HEK293T (cell line): ENCODE results near the gene PLCB4.

Source experiments
- CTCF ChIA-PET: fragments of 350-600 bp; formaldehyde crosslinking; extraction: SDS; loops from one replicate; lab custom pipeline; 2021; ENCODE audit warnings: antibody characterized with exemption, inconsistent platforms; lab: Yijun Ruan, JAX
- POLR2A ChIA-PET: fragments of 350-600 bp; formaldehyde crosslinking; extraction: SDS; loops from one replicate; lab custom pipeline; 2020; ENCODE audit warnings: antibody characterized with exemption, inconsistent platforms; lab: Yijun Ruan, JAX
- DNase-seq: peaks from one replicate; pipeline ENCODE4 v3.0.0; 2012; ENCODE audit warnings: mixed read lengths; ENCODE audit errors: extremely low spot score
- ARNT ChIP-seq: fragments of 450-650 bp; IDR thresholded peaks from 2 replicates; pipeline ENCODE4 v1.6.1; 2017; ENCODE audit warnings: mild to moderate bottlenecking
- BHLHE40 ChIP-seq: fragments of 450-650 bp; IDR thresholded peaks from 2 replicates; pipeline ENCODE4 v1.6.1; 2016; ENCODE audit warnings: mild to moderate bottlenecking, moderate library complexity, borderline replicate concordance
- CTBP1 ChIP-seq: fragments of 450-650 bp; IDR thresholded peaks from 2 replicates; pipeline ENCODE4 v1.6.1; 2016; ENCODE audit warnings: borderline replicate concordance
- ELF4 ChIP-seq: fragments of 450-650 bp; IDR thresholded peaks from 2 replicates; pipeline ENCODE4 v1.6.1; 2017; ENCODE audit warnings: antibody characterized with exemption
- FOXA1 ChIP-seq: fragments of 450-650 bp; IDR thresholded peaks from 2 replicates; pipeline ENCODE4 v1.6.1; 2016; ENCODE audit warnings: mild to moderate bottlenecking
- FOXK2 ChIP-seq: fragments of 450-650 bp; IDR thresholded peaks from 2 replicates; pipeline ENCODE4 v1.6.1; 2016; ENCODE audit warnings: mild to moderate bottlenecking
- FOXM1 ChIP-seq: fragments of 450-650 bp; IDR thresholded peaks from 2 replicates; pipeline ENCODE4 v1.6.1; 2017; ENCODE audit warnings: mild to moderate bottlenecking, borderline replicate concordance
- HDGF ChIP-seq: fragments of 450-650 bp; IDR thresholded peaks from 2 replicates; pipeline ENCODE4 v1.6.1; 2017; ENCODE audit warnings: antibody characterized with exemption, borderline replicate concordance
- L3MBTL2 ChIP-seq: fragments of 450-650 bp; conservative IDR thresholded peaks from 2 replicates; pipeline ENCODE4 v1.6.1; 2016; ENCODE audit warnings: mild to moderate bottlenecking
- LEF1 ChIP-seq: fragments of 450-650 bp; IDR thresholded peaks from 2 replicates; pipeline ENCODE4 v1.6.1; 2017; ENCODE audit warnings: mild to moderate bottlenecking, borderline replicate concordance
- NFRKB ChIP-seq: fragments of 450-650 bp; IDR thresholded peaks from 2 replicates; pipeline ENCODE4 v1.6.1; 2016; ENCODE audit warnings: mild to moderate bottlenecking, moderate library complexity
- PKNOX1 ChIP-seq: fragments of 450-650 bp; IDR thresholded peaks from 2 replicates; pipeline ENCODE4 v1.6.1; 2016
- SP1 ChIP-seq: fragments of 450-650 bp; IDR thresholded peaks from 2 replicates; pipeline ENCODE4 v1.6.1; 2017
- SUZ12 ChIP-seq: fragments of 450-650 bp; IDR thresholded peaks from 2 replicates; pipeline ENCODE4 v1.6.1; 2016; ENCODE audit warnings: mild to moderate bottlenecking
- TARDBP ChIP-seq: fragments of 450-650 bp; IDR thresholded peaks from 2 replicates; pipeline ENCODE4 v1.6.1; 2016
- ZNF384 ChIP-seq: fragments of 450-650 bp; IDR thresholded peaks from 2 replicates; pipeline ENCODE4 v1.6.1; 2016

PLCB4 gene

GRCh38 chr20:9353916-9354276 is 285.0 kb downstream of the PLCB4 start:
- CTCF ChIA-PET, result no interaction called here
- DNase-seq, result no peak
- POLR2A ChIA-PET, result no interaction called here
- TF ChIP-seq FOXM1 (no peak), SP1 (no peak), ELF4 (no peak), NFRKB (no peak), ARNT (no peak), CTBP1 (no peak), LEF1 (no peak), FOXK2 (no peak), SUZ12 (no peak), L3MBTL2 (no peak), TARDBP (no peak), ZNF384 (no peak), BHLHE40 (no peak), FOXA1 (no peak), PKNOX1 (no peak), HDGF (no peak)

- CTCF ChIA-PET, result no interaction called here
- DNase-seq, result no peak
- POLR2A ChIA-PET, result no interaction called here
- TF ChIP-seq FOXA1 (no peak), CTBP1 (no peak)
Observed at GRCh38 chr20:9354579-9354978, 285.7 kb downstream of the PLCB4 start.

DNA sequence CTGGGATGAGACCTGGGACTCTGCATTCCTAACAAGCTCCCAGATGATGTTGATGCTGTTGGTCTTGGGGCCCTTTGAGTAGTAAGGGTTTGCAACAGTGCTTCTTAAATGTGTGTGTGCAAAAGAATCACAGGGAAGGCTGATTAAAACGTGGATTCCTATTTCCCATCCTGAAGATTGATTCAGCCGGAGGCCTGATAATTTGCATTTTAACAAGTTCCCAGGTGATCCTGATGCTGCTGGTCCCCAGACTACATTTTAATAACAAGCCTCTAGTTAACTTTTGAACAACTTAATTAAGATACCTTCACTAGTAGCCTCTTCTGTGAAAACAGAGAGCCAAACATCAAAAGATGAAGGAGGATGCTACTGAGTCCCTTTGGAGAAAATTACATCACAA is 289.1 kb downstream of the PLCB4 start:
- POLR2A ChIA-PET, result no interaction called here
- CTCF ChIA-PET, result no interaction called here
- TF ChIP-seq SUZ12, result no peak
- TF ChIP-seq ELF4, result no peak
- no peak for TF ChIP-seq SP1
- TF ChIP-seq LEF1, result no peak
- no peak for TF ChIP-seq TARDBP
- no peak for TF ChIP-seq FOXK2
- no peak for TF ChIP-seq BHLHE40

DNA sequence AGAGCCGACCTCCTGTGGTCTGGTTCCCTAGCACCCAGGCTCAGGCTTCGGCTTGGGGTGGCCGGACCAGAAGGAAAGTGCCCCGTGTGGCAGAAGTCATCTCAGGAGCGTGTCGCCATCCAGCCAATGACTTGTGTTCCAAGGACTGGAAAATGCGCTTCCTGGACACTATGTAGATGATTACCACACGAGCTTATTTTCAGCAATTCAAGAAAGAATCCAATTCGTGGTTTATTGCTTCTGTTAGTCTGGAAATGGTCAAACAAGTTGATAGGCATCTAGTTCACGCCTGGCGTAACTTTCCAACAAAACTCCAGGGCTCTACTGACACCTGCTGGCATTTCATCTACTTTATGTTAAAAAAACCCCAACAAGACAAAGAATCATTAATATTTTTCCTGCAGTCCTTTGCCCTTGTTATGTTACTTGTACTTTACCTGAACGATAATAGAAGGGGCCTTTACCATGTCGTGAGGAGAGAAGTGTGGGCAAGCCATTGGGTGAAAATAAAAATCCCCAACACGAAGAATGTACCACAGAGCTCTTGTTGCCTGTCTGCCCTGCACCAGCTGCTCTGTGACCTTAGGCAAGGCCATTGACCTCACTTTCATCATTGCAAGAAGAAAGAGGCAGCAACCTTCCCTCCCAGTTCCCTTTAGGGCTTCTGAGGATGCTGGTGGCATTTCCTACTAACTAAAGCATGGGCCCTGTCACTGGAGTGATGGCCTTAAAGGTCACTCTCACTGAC is 290.8 kb downstream of the PLCB4 start:
- POLR2A ChIA-PET, result no interaction called here
- TF ChIP-seq SP1 (no peak), NFRKB (no peak), BHLHE40 (no peak), L3MBTL2 (no peak), LEF1 (no peak), SUZ12 (no peak), ARNT (no peak), FOXM1 (no peak), TARDBP (no peak), ELF4 (no peak), FOXA1 (no peak), ZNF384 (no peak), FOXK2 (no peak), PKNOX1 (no peak), CTBP1 (no peak), HDGF (no peak)
- peak; percentile 34 for DNase-seq
- CTCF ChIA-PET, result interaction anchor here (0.6 to 0.7 kb wide), 2 partner anchors 395 to 506 kb away, joined by 3 read pairs; no protein-coding TSS in a partner anchor

More for the DNA sequence above, 289.1 kb downstream of the PLCB4 start:
- no peak for DNase-seq

DNA sequence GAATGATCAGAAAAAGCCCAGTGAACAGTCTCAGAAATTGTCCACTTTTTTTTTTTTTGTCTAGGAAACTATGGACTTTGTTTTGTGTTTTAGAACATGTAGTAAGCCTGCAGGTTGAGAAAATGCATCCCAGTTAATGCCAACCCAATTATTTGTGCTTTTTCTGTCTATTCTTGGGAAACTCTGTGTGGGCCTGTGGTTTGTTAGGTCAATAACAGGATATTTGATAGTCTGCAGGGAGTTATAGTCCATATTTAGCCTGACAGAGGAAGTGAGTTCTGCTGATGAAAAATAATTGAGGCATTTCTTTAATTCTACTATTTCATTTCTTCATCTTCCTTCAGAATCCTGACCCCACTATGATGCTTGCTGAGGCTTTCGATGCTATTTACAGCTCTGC is 291.5 kb downstream of the PLCB4 start:
- ChIA-PET POLR2A (no interaction called here), CTCF (no interaction called here)
- DNase-seq, result no peak
- no peak for TF ChIP-seq BHLHE40
- TF ChIP-seq HDGF, result no peak
- TF ChIP-seq ARNT, result no peak
- TF ChIP-seq NFRKB, result no peak
- TF ChIP-seq TARDBP, result no peak
- TF ChIP-seq CTBP1, result no peak
- TF ChIP-seq SUZ12, result no peak
- no peak for TF ChIP-seq FOXA1
- TF ChIP-seq SP1, result no peak
- TF ChIP-seq FOXM1, result no peak
- no peak for TF ChIP-seq PKNOX1
- TF ChIP-seq LEF1, result no peak
- no peak for TF ChIP-seq ELF4
- no peak for TF ChIP-seq FOXK2
- no peak for TF ChIP-seq L3MBTL2
- no peak for TF ChIP-seq ZNF384

DNA sequence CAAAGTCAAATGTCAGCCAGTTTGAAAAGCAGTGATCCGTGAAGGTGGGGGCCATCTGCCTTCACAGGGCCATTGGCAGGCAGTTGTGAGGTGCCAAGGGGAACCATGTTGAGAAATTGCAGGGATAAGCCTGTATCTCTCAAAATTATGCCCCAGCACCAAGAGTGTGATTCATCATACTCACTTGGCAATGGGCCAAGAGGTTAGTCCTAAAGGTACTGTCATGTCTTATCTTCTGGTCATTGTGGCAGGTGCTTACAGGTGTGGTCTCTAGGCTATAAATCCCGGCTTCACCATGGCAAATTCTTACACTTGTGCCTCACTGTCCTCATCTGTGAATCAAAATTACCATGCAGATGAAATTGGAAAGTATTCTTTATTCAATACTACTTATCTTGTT is 294.8 kb downstream of the PLCB4 start:
- DNase-seq, result no peak
- CTCF ChIA-PET, result no interaction called here
- POLR2A ChIA-PET, result no interaction called here
- TF ChIP-seq NFRKB, result no peak
- TF ChIP-seq PKNOX1, result no peak
- no peak for TF ChIP-seq ZNF384
- no peak for TF ChIP-seq SP1
- no peak for TF ChIP-seq HDGF
- no peak for TF ChIP-seq FOXA1
- TF ChIP-seq BHLHE40, result no peak
- no peak for TF ChIP-seq ARNT
